ENCODE data around the gene TFPT.

Gene TFPT

GRCh38 chr19:54155694-54156093 lies 40.2 kb upstream of the TFPT start:
- no peak for ATAC-seq (replicated peaks; ENCODE audit: extremely low read depth, poor library complexity, severe bottlenecking)
- no peak for DNase-seq (ENCODE audit: low spot score in 2 of 2)
- Mint-ChIP-seq H3K27ac (ENCODE audit: low read depth) (no peak overlapping the region), H3K4me3 (no peak overlapping the region), H3K27me3 (no peaks in the 10 kb centered on the region), H3K36me3 (ENCODE audit: insufficient read depth) (peaks cover 66% of the 10 kb centered on the region), H3K9me3 (no peaks in the 10 kb centered on the region), H3K4me1 (peaks cover 60% of the 10 kb centered on the region)

GRCh38 chr19:54154603-54155345 lies 39.3 kb upstream of the TFPT start:
- peak in 1 of 2 donors; percentile 38 for DNase-seq (ENCODE audit: low spot score in 2 of 2)
- no peaks in the 10 kb centered on the region for H3K9me3 Mint-ChIP-seq
- peaks cover 51% of the 10 kb centered on the region for H3K4me1 Mint-ChIP-seq
- peaks cover 62% of the 10 kb centered on the region for H3K36me3 Mint-ChIP-seq (ENCODE audit: insufficient read depth)
- no peak overlapping the region for H3K27ac Mint-ChIP-seq (ENCODE audit: low read depth)
- no peaks in the 10 kb centered on the region for H3K27me3 Mint-ChIP-seq
- peak; percentile 4 for ATAC-seq (replicated peaks; ENCODE audit: extremely low read depth, poor library complexity, severe bottlenecking)
- no peak overlapping the region for H3K4me3 Mint-ChIP-seq

GRCh38 chr19:54153731-54154326 lies 38.4 kb upstream of the TFPT start:
- Mint-ChIP-seq H3K4me1 (peaks cover 44% of the 10 kb centered on the region), H3K27me3 (no peaks in the 10 kb centered on the region), H3K9me3 (no peaks in the 10 kb centered on the region), H3K4me3 (no peak overlapping the region), H3K27ac (ENCODE audit: low read depth) (peak overlapping the region; percentile 29), H3K36me3 (ENCODE audit: insufficient read depth) (peaks cover 61% of the 10 kb centered on the region)
- ATAC-seq (replicated peaks; ENCODE audit: extremely low read depth, poor library complexity, severe bottlenecking) (no peak), DNase-seq (ENCODE audit: low spot score in 2 of 2) (no peak)

- no peak for ATAC-seq (replicated peaks; ENCODE audit: extremely low read depth, poor library complexity, severe bottlenecking)
- no peaks in the 10 kb centered on the region for H3K27me3 Mint-ChIP-seq
- no peaks in the 10 kb centered on the region for H3K9me3 Mint-ChIP-seq
- H3K36me3 Mint-ChIP-seq (ENCODE audit: insufficient read depth): peaks cover 56% of the 10 kb centered on the region
- peaks cover 38% of the 10 kb centered on the region for H3K4me1 Mint-ChIP-seq
- H3K4me3 Mint-ChIP-seq: no peak overlapping the region
- no peak overlapping the region for H3K27ac Mint-ChIP-seq (ENCODE audit: low read depth)
- DNase-seq (ENCODE audit: low spot score in 2 of 2): no peak
These were observed 37.5 kb upstream of the TFPT start for GRCh38 chr19:54152878-54153524.

GRCh38 chr19:54152267-54152666 lies 36.8 kb upstream of the TFPT start:
- Mint-ChIP-seq H3K4me1 (peaks cover 36% of the 10 kb centered on the region), H3K27ac (ENCODE audit: low read depth) (no peak overlapping the region), H3K27me3 (no peaks in the 10 kb centered on the region), H3K36me3 (ENCODE audit: insufficient read depth) (peaks cover 54% of the 10 kb centered on the region), H3K4me3 (no peak overlapping the region), H3K9me3 (no peaks in the 10 kb centered on the region)
- no peak for DNase-seq (ENCODE audit: low spot score in 2 of 2)
- ATAC-seq (replicated peaks; ENCODE audit: extremely low read depth, poor library complexity, severe bottlenecking): no peak

- Mint-ChIP-seq H3K4me3 (no peak overlapping the region), H3K4me1 (peaks cover 29% of the 10 kb centered on the region), H3K9me3 (no peaks in the 10 kb centered on the region), H3K36me3 (ENCODE audit: insufficient read depth) (peaks cover 51% of the 10 kb centered on the region), H3K27ac (ENCODE audit: low read depth) (no peak overlapping the region), H3K27me3 (no peaks in the 10 kb centered on the region)
- ATAC-seq (replicated peaks; ENCODE audit: extremely low read depth, poor library complexity, severe bottlenecking): no peak
- no peak for DNase-seq (ENCODE audit: low spot score in 2 of 2)
These were observed 36.0 kb upstream of the TFPT start for GRCh38 chr19:54151362-54152035.

GRCh38 chr19:54149021-54149812 lies 33.8 kb upstream of the TFPT start:
- DNase-seq (ENCODE audit: low spot score in 2 of 2) (no peak), ATAC-seq (replicated peaks; ENCODE audit: extremely low read depth, poor library complexity, severe bottlenecking) (no peak)
- Mint-ChIP-seq H3K27ac (ENCODE audit: low read depth) (no peak overlapping the region), H3K9me3 (no peaks in the 10 kb centered on the region), H3K36me3 (ENCODE audit: insufficient read depth) (peaks cover 40% of the 10 kb centered on the region), H3K4me1 (peaks cover 22% of the 10 kb centered on the region), H3K27me3 (no peaks in the 10 kb centered on the region), H3K4me3 (no peak overlapping the region)

GRCh38 chr19:54148158-54148557 lies 32.7 kb upstream of the TFPT start:
- peaks cover 38% of the 10 kb centered on the region for H3K36me3 Mint-ChIP-seq (ENCODE audit: insufficient read depth)
- DNase-seq (ENCODE audit: low spot score in 2 of 2): no peak
- H3K9me3 Mint-ChIP-seq: no peaks in the 10 kb centered on the region
- H3K4me1 Mint-ChIP-seq: peaks cover 19% of the 10 kb centered on the region
- no peak overlapping the region for H3K27ac Mint-ChIP-seq (ENCODE audit: low read depth)
- no peaks in the 10 kb centered on the region for H3K27me3 Mint-ChIP-seq
- no peak overlapping the region for H3K4me3 Mint-ChIP-seq
- no peak for ATAC-seq (replicated peaks; ENCODE audit: extremely low read depth, poor library complexity, severe bottlenecking)

GRCh38 chr19:54147676-54148075 lies 32.2 kb upstream of the TFPT start:
- no peak overlapping the region for H3K27ac Mint-ChIP-seq (ENCODE audit: low read depth)
- H3K9me3 Mint-ChIP-seq: no peaks in the 10 kb centered on the region
- H3K4me1 Mint-ChIP-seq: peaks cover 18% of the 10 kb centered on the region
- no peak overlapping the region for H3K4me3 Mint-ChIP-seq
- ATAC-seq (replicated peaks; ENCODE audit: extremely low read depth, poor library complexity, severe bottlenecking) (no peak), DNase-seq (ENCODE audit: low spot score in 2 of 2) (no peak)
- no peaks in the 10 kb centered on the region for H3K27me3 Mint-ChIP-seq
- H3K36me3 Mint-ChIP-seq (ENCODE audit: insufficient read depth): peaks cover 38% of the 10 kb centered on the region

GRCh38 chr19:54145541-54146158 lies 30.2 kb upstream of the TFPT start:
- Mint-ChIP-seq H3K27ac (ENCODE audit: low read depth) (no peak overlapping the region), H3K36me3 (ENCODE audit: insufficient read depth) (peaks cover 37% of the 10 kb centered on the region), H3K9me3 (no peaks in the 10 kb centered on the region), H3K4me3 (no peak overlapping the region), H3K27me3 (no peaks in the 10 kb centered on the region), H3K4me1 (peaks cover 29% of the 10 kb centered on the region)
- no peak for ATAC-seq (replicated peaks; ENCODE audit: extremely low read depth, poor library complexity, severe bottlenecking)
- DNase-seq (ENCODE audit: low spot score in 2 of 2): no peak

- Mint-ChIP-seq H3K9me3 (no peaks in the 10 kb centered on the region), H3K27ac (ENCODE audit: low read depth) (no peak overlapping the region), H3K27me3 (no peaks in the 10 kb centered on the region), H3K4me3 (no peak overlapping the region), H3K4me1 (peaks cover 46% of the 10 kb centered on the region), H3K36me3 (ENCODE audit: insufficient read depth) (peaks cover 39% of the 10 kb centered on the region)
- ATAC-seq (replicated peaks; ENCODE audit: extremely low read depth, poor library complexity, severe bottlenecking) (no peak), DNase-seq (ENCODE audit: low spot score in 2 of 2) (no peak)
These were observed 26.8 kb upstream of the TFPT start for GRCh38 chr19:54142166-54142780.
